ENCODE measurements around the gene IL15RA.
"Not testable (repeated sequence)": the region's sequence is repeated elsewhere in the genome, so short reads cannot be mapped to it uniquely, and the experiment has no call there.

IL15RA gene

GRCh38 chr10:5917305-5917704, 60.0 kb downstream of the IL15RA start:
- DNase-seq = no peak

GRCh38 chr10:5915451-5915850, 61.9 kb downstream of the IL15RA start:
- no peak for DNase-seq

DNA sequence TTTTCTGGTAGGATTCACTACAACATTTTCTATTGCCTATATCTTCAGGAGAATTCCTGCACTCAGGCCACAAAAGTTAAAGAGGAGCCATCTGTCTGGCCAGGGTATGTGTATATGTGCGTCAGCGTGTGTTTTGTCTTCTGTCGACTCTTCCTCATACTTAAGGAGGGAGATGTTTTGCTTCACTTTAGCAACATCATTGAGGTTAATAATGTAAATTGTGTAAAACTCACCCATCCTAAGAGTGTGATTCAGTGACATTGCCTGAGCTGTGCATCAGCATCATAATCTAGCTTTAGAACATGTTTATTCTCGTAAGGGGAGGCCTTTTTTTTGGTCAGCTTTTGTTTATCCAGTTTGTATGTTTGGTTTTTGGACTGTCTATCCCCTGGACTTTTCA, 63.6 kb downstream of the IL15RA start:
- DNase-seq = no peak

DNA sequence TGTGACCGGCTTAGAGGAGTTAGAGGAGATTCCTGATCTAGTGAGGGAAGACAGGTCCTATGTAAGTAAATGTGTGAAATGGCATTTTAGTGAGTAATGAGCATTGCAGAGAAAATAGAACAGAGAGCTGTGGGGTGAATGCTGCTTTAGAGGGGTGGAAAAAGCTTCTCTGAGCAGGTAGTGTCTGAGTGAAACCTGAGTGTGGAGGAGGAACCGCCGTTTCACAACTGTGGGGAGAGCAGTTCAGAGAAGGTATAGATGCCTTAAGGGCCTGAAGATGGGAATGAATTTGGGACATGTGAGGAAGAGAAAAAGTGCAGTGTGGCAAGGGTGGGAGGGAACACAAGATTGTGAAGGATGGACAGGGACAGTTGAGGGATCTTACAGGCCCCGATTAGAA, 65.7 kb downstream of the IL15RA start:
- no peak for DNase-seq

DNA sequence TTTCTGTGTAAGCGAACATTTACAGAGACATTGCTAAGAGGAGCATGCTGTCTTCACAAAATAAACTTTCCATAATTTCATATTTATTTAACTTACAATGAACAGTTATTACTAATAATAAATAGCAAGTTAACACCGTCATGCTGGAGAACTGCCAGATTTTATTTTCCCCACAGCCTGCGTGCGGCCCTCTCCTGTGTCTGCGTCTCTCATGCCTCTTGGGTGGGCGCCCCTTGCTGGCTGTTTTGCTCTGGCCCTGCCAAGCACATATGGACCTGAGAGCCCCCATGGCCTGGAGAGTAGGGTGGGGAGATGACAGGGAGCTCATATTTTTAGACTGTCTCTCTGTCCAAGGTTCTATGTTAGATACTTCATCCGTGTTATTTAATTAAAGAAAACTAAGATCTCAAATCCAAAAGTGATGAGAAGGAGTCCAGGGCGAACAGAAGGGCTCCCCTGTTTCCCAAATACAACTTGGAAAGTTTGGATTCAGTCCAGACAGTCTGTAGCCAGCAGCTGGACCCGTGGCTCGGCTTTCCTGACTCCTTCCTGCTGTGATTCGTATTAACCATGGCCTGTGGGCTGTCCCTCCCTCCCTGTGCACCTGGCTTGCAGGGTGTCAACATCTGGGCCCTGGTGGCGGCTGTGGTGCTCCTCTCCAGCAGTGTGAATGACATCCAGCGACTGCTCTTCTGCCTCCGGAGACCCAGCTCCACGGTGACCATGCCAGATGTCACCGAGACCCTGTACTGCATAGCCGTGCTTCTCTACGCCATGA, 66.8 kb downstream of the IL15RA start:
- DNase-seq = no peak

DNA sequence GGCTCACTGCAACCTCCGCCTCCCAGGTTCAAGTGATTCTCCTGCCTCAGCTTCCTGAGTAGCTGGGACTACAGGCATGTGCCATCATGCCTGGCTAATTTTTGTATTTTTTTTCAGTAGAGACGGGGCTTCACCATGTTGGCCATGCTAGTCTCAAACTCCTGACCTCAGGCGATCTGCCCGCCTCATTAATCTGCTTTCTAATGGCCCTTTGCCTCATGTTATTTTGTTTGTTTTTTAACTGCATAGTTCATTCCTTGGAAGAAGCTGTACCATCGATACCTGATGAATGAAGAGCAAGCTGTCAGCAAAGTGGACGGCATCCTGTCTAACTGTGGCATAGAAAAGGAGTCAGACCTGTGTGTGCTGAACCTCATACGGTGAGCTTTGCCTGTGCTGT, 68.7 kb downstream of the IL15RA start:
- not testable (repeated sequence) for DNase-seq

GRCh38 chr10:5906651-5907050, 70.7 kb downstream of the IL15RA start:
- no peak for DNase-seq

GRCh38 chr10:5905854-5906507, 71.4 kb downstream of the IL15RA start:
- DNase-seq = no peak

DNA sequence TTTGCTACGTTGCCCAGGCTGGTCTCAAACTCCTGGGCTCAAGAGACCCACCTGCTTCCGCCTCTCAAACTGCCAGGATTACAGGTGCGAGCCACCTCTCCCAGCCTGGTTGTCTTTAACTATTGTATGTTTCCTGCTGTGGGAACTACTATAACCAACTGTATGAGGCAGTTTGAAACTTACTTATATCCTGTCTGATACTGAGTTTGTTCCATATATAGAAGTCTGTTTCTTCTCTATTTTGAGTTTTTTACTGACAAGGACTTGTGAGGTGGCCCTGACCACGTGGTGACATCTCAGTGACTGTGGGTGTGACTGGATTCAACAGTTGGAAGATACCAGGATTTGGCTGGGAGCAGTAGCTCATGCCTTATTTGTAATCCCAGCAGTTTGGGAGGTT, 73.1 kb downstream of the IL15RA start:
- DNase-seq = no peak

DNA sequence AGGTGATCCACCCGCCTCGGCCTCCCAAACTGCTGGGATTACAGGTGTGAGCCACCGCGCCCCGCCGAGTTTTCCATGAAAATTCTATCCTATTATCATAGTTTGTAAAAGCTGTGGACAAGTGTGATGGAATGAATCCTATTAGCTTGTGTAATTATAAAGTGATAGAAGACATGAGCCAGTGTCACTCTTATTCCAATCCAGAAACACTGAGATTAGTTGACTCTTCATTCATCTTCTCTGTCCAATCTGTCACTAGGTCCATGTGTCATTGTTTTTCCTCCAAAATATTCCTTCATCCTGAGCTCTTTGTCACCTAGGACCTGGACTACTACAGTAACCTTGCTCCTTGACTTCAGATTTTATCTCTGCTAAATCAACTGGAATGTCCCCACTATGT, 73.8 kb downstream of the IL15RA start:
- DNase-seq = no peak

GRCh38 chr10:5902511-5903274, 74.7 kb downstream of the IL15RA start:
- no peak for DNase-seq

Measured in GF-D8 (cell line).